Measurements from ENCODE around the gene DGKG.

- TF ChIP-seq CTCF (IDR thresholded peaks at IDR 0.05): no peak
- no peak for TF ChIP-seq POLR2A (IDR thresholded peaks at IDR 0.05)
Observed at GRCh38 chr3:186115239-186115996, 246.6 kb downstream of the DGKG start.

All from lower leg skin (tissue), 3 donors.